Limb (tissue), 2 donors: ENCODE data around the gene MRPL12.
A peak's percentile ranks its signal among the peaks of the same experiment; 100 is the strongest.

Source experiments
- DNase-seq, 2 donors: peaks; one replicate each; pipeline ENCODE4 v3.0.0-alpha.2; 2016; ENCODE audit errors: extremely low spot score in 2 of 2

Gene MRPL12

GRCh38 chr17:81701288-81702071 lies 1.7 kb upstream of the MRPL12 start:
- no peak for DNase-seq

- DNase-seq, result no peak
Observed at GRCh38 chr17:81703747-81704654, 834 bp downstream of the MRPL12 start.

- DNase-seq, result no peak
Observed at GRCh38 chr17:81705518-81706231, 2.5 kb downstream of the MRPL12 start.

GRCh38 chr17:81706232-81706611 lies 3.1 kb downstream of the MRPL12 start:
- no peak for DNase-seq

GRCh38 chr17:81706757-81707624 lies 3.8 kb downstream of the MRPL12 start:
- no peak for DNase-seq

GRCh38 chr17:81707725-81708646 lies 4.8 kb downstream of the MRPL12 start:
- DNase-seq, result no peak

- no peak for DNase-seq
Observed at GRCh38 chr17:81708739-81709185, 5.6 kb downstream of the MRPL12 start.

- DNase-seq, result no peak
Observed at GRCh38 chr17:81710514-81711308, 7.5 kb downstream of the MRPL12 start.

GRCh38 chr17:81711814-81712467 lies 8.8 kb downstream of the MRPL12 start, which contains the start of gene SLC25A10:
TSS of gene SLC25A10 (plus strand) at chr17:81712284. CDS start at chr17:81712427, 143 bp downstream.
- DNase-seq, result peak; percentile 73 to 85

- DNase-seq, result no peak
Observed at GRCh38 chr17:81712468-81713003, 9.4 kb downstream of the MRPL12 start.

GRCh38 chr17:81713004-81713555 lies 9.9 kb downstream of the MRPL12 start:
- DNase-seq, result no peak

- DNase-seq, result no peak
Observed at GRCh38 chr17:81713556-81714411, 10.6 kb downstream of the MRPL12 start.

- DNase-seq, result peak in 1 of 2 donors; percentile 33
Observed at GRCh38 chr17:81714412-81715106, 11.4 kb downstream of the MRPL12 start.

- DNase-seq, result peak in 1 of 2 donors; percentile 26
Observed at GRCh38 chr17:81715107-81715871, 12.1 kb downstream of the MRPL12 start.
